WERI-Rb-1 (cell line): Measurements from ENCODE around the gene PMIS2.

ENCODE experiments used
- DNase-seq: peaks from one replicate; pipeline ENCODE4 v3.0.0-alpha.2; 2020
- H3K27ac ChIP-seq: fragments of 250-450 bp; sonication (Bioruptor Pico); 2 replicates; pipeline ENCODE4 v1.5.1; 2020; ENCODE audit warnings: mild to moderate bottlenecking, moderate library complexity
- H3K27me3 ChIP-seq: fragments of 250-450 bp; sonication (Bioruptor Pico); 2 replicates; pipeline ENCODE4 v1.5.1; 2021; ENCODE audit warnings: mild to moderate bottlenecking, low read depth, moderate library complexity; ENCODE audit not compliant: insufficient read depth, severe bottlenecking
- H3K36me3 ChIP-seq: fragments of 250-450 bp; sonication (Bioruptor Pico); 2 replicates; pipeline ENCODE4 v1.5.1; 2020; ENCODE audit warnings: mild to moderate bottlenecking, moderate library complexity
- H3K4me3 ChIP-seq: 2 replicates; pipeline ENCODE4 v1.5.1; 2011; ENCODE audit warnings: low read depth, mild to moderate bottlenecking, control low read depth, low read length
- H3K9me3 ChIP-seq: fragments of 250-450 bp; sonication (Bioruptor Pico); 2 replicates; pipeline ENCODE4 v1.5.1; 2021; ENCODE audit warnings: mild to moderate bottlenecking, moderate library complexity; ENCODE audit not compliant: severe bottlenecking
- CTCF ChIP-seq: IDR thresholded peaks from 2 replicates; pipeline ENCODE4 v1.5.1; 2011; ENCODE audit warnings: low read depth, mild to moderate bottlenecking, control low read depth, inconsistent platforms, low read length

PMIS2 gene

GRCh38 chr19:35558400-35559280 lies 27.3 kb upstream of the PMIS2 start:
- DNase-seq, result no peak
- Histone ChIP-seq H3K27me3 (no peaks in the 10 kb centered on the region), H3K9me3 (peaks cover 3% of the 10 kb centered on the region), H3K27ac (no peak overlapping the region), H3K4me3 (peak overlapping the region; percentile 48; the same call in 1 of the 2 replicates), H3K36me3 (no peaks in the 10 kb centered on the region)
- TF ChIP-seq CTCF, result no peak

- H3K27ac ChIP-seq, result no peak overlapping the region
- no peak for TF ChIP-seq CTCF
- no peak overlapping the region for H3K4me3 ChIP-seq
- peaks cover 3% of the 10 kb centered on the region for H3K9me3 ChIP-seq
- no peaks in the 10 kb centered on the region for H3K36me3 ChIP-seq
- no peaks in the 10 kb centered on the region for H3K27me3 ChIP-seq
- no peak for DNase-seq
These were observed 26.7 kb upstream of the PMIS2 start for GRCh38 chr19:35559281-35559659.

- H3K4me3 ChIP-seq, result no peak overlapping the region
- no peaks in the 10 kb centered on the region for H3K27me3 ChIP-seq
- no peaks in the 10 kb centered on the region for H3K36me3 ChIP-seq
- H3K27ac ChIP-seq, result no peak overlapping the region
- DNase-seq, result no peak
- peaks cover 3% of the 10 kb centered on the region for H3K9me3 ChIP-seq
- TF ChIP-seq CTCF, result no peak
These were observed 26.2 kb upstream of the PMIS2 start for GRCh38 chr19:35559781-35560180.

GRCh38 chr19:35560271-35560670 lies 25.7 kb upstream of the PMIS2 start:
- TF ChIP-seq CTCF, result no peak
- Histone ChIP-seq H3K27ac (no peak overlapping the region), H3K36me3 (no peaks in the 10 kb centered on the region), H3K4me3 (no peak overlapping the region), H3K27me3 (no peaks in the 10 kb centered on the region), H3K9me3 (peaks cover 3% of the 10 kb centered on the region)
- DNase-seq, result no peak

- Histone ChIP-seq H3K9me3 (peaks cover 3% of the 10 kb centered on the region), H3K27me3 (no peaks in the 10 kb centered on the region), H3K36me3 (no peaks in the 10 kb centered on the region), H3K4me3 (no peak overlapping the region), H3K27ac (no peak overlapping the region)
- no peak for DNase-seq
- TF ChIP-seq CTCF, result no peak
These were observed 25.3 kb upstream of the PMIS2 start for GRCh38 chr19:35560677-35561076.

GRCh38 chr19:35561436-35561835 lies 24.5 kb upstream of the PMIS2 start:
- Histone ChIP-seq H3K9me3 (no peaks in the 10 kb centered on the region), H3K27me3 (no peaks in the 10 kb centered on the region)

More at GRCh38 chr19:35561436-35561835, 24.5 kb upstream of the PMIS2 start:
- DNase-seq, result no peak
- Histone ChIP-seq H3K27ac (no peak overlapping the region), H3K36me3 (no peaks in the 10 kb centered on the region), H3K4me3 (no peak overlapping the region)
- TF ChIP-seq CTCF, result no peak
